Measurements from ENCODE around the gene FHOD3. TPM values are rescaled to one million over a fixed set of nuclear protein-coding genes. Genes with fewer than 3 reads are reported as not detected.

Gene FHOD3
- total RNA-seq, 1 donor, result 13.0 TPM

DNA sequence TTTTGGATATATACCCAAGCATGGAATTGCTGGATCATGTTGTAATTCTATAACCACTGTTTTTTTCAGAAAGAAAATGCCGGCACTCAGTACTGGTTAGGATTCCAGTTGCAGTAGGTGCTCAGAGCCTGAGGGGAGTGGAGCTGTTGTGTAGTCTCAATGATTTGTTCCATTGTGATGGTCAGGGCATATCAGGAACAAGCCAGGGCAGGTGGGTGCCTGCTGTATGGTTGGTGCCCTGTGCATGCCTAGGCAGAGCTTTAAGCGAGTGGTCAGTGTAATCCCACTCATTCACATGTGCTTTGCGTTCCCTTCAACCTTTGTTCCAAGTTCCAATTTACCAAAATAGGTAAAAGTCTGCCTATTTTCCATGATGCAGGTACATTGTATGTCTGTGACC lies 100.9 kb downstream of the FHOD3 start:
- H2AFZ ChIP-seq (ENCODE audit: low read length), result no peak overlapping the region
- peaks cover 3% of the 10 kb centered on the region for H3K79me2 ChIP-seq (ENCODE audit: insufficient read depth, low read length)
- H3K4me3 ChIP-seq (ENCODE audit: insufficient read depth, low read length), result no peak overlapping the region
- H3K27ac ChIP-seq (ENCODE audit: low read depth, low read length), result no peak overlapping the region
- no peaks in the 10 kb centered on the region for H3K4me1 ChIP-seq (ENCODE audit: insufficient read depth, low read length)
- H3K4me2 ChIP-seq (ENCODE audit: insufficient read depth, low read length), result no peak overlapping the region
- H3K36me3 ChIP-seq (ENCODE audit: insufficient read depth, low read length), result no peaks in the 10 kb centered on the region
- TF ChIP-seq CTCF (IDR thresholded peaks at IDR 0.05; ENCODE audit: extremely low read depth, low read depth, low read length), result no peak
- H3K9me3 ChIP-seq (ENCODE audit: low read depth, low read length), result no peaks in the 10 kb centered on the region
- H3K27me3 ChIP-seq (ENCODE audit: insufficient read depth, low read length), result no peaks in the 10 kb centered on the region
- no peak for DNase-seq (ENCODE audit: insufficient read length, low spot score, missing footprints)
- no peaks in the 10 kb centered on the region for H4K20me1 ChIP-seq (ENCODE audit: insufficient read depth, low read length)

DNA sequence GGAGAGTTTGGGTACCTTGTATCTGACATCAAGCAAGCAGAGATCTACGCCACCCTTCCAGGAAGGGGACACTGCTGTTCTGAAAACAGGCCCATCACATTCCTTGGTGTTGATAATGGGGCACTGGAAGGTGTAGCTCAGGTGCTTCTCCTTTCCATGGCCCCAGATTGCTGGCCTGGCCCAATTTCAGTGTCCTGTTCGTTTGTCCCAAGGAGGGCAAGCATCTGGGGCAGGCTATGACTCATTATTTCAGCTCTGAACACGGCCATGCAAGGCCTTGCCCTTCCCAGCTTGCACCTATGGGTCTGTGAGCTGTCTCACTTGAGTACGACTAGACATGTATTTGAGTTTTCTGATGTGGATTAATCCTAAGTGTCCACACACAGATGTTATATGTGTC lies 101.5 kb downstream of the FHOD3 start:
- Histone ChIP-seq H4K20me1 (ENCODE audit: insufficient read depth, low read length) (no peaks in the 10 kb centered on the region), H3K36me3 (ENCODE audit: insufficient read depth, low read length) (no peaks in the 10 kb centered on the region), H2AFZ (ENCODE audit: low read length) (no peak overlapping the region), H3K4me1 (ENCODE audit: insufficient read depth, low read length) (no peaks in the 10 kb centered on the region), H3K79me2 (ENCODE audit: insufficient read depth, low read length) (peaks cover 2% of the 10 kb centered on the region), H3K4me3 (ENCODE audit: insufficient read depth, low read length) (no peak overlapping the region), H3K9me3 (ENCODE audit: low read depth, low read length) (no peaks in the 10 kb centered on the region), H3K4me2 (ENCODE audit: insufficient read depth, low read length) (no peak overlapping the region), H3K27ac (ENCODE audit: low read depth, low read length) (no peak overlapping the region), H3K27me3 (ENCODE audit: insufficient read depth, low read length) (no peaks in the 10 kb centered on the region)
- DNase-seq (ENCODE audit: insufficient read length, low spot score, missing footprints), result no peak
- TF ChIP-seq CTCF (IDR thresholded peaks at IDR 0.05; ENCODE audit: extremely low read depth, low read depth, low read length), result no peak

GRCh38 chr18:36401462-36401861 lies 103.9 kb downstream of the FHOD3 start:
- H3K79me2 ChIP-seq (ENCODE audit: insufficient read depth, low read length), result peaks cover 2% of the 10 kb centered on the region
- no peaks in the 10 kb centered on the region for H3K27me3 ChIP-seq (ENCODE audit: insufficient read depth, low read length)
- H3K4me3 ChIP-seq (ENCODE audit: insufficient read depth, low read length), result no peak overlapping the region
- no peak overlapping the region for H2AFZ ChIP-seq (ENCODE audit: low read length)
- no peaks in the 10 kb centered on the region for H3K4me1 ChIP-seq (ENCODE audit: insufficient read depth, low read length)
- no peak for TF ChIP-seq CTCF (IDR thresholded peaks at IDR 0.05; ENCODE audit: extremely low read depth, low read depth, low read length)
- H3K27ac ChIP-seq (ENCODE audit: low read depth, low read length), result no peak overlapping the region
- H3K36me3 ChIP-seq (ENCODE audit: insufficient read depth, low read length), result no peaks in the 10 kb centered on the region
- H3K9me3 ChIP-seq (ENCODE audit: low read depth, low read length), result no peaks in the 10 kb centered on the region
- H3K4me2 ChIP-seq (ENCODE audit: insufficient read depth, low read length), result no peak overlapping the region
- DNase-seq (ENCODE audit: insufficient read length, low spot score, missing footprints), result no peak
- H4K20me1 ChIP-seq (ENCODE audit: insufficient read depth, low read length), result no peaks in the 10 kb centered on the region

GRCh38 chr18:36402765-36403396 lies 105.4 kb downstream of the FHOD3 start:
- Histone ChIP-seq H3K27me3 (ENCODE audit: insufficient read depth, low read length) (no peaks in the 10 kb centered on the region), H3K36me3 (ENCODE audit: insufficient read depth, low read length) (no peaks in the 10 kb centered on the region), H2AFZ (ENCODE audit: low read length) (no peak overlapping the region), H3K4me1 (ENCODE audit: insufficient read depth, low read length) (no peaks in the 10 kb centered on the region), H3K4me2 (ENCODE audit: insufficient read depth, low read length) (no peak overlapping the region), H3K4me3 (ENCODE audit: insufficient read depth, low read length) (no peak overlapping the region), H4K20me1 (ENCODE audit: insufficient read depth, low read length) (no peaks in the 10 kb centered on the region), H3K27ac (ENCODE audit: low read depth, low read length) (no peak overlapping the region), H3K79me2 (ENCODE audit: insufficient read depth, low read length) (peaks cover 2% of the 10 kb centered on the region), H3K9me3 (ENCODE audit: low read depth, low read length) (no peaks in the 10 kb centered on the region)
- DNase-seq (ENCODE audit: insufficient read length, low spot score, missing footprints), result no peak
- TF ChIP-seq CTCF (IDR thresholded peaks at IDR 0.05; ENCODE audit: extremely low read depth, low read depth, low read length), result no peak
